Right atrium auricular region (tissue), 2 donors: ENCODE results near the gene NMB. TPM values are rescaled to one million over a fixed set of nuclear protein-coding genes. Genes with fewer than 3 reads are reported as not detected.

Source experiments
- DNase-seq: peaks from one replicate; pipeline ENCODE4 v3.0.0-alpha.2; 2019; ENCODE audit warnings: low spot score
- H3K27ac ChIP-seq, 2 donors: fragments of 200-600 bp; sonication (generic); 1 replicate in 1 of 2; 2 replicates in 1 of 2; pipeline ENCODE4 v1.5.1; 2016 to 2019
- H3K27me3 ChIP-seq, 2 donors: fragments of 200-600 bp; sonication (generic); one replicate each; pipeline versions ENCODE4 v1.5.1 to v1.6.0; 2017 to 2019
- H3K36me3 ChIP-seq: fragments of 200-600 bp; sonication (generic); one replicate; pipeline ENCODE4 v1.5.1; 2016
- H3K4me1 ChIP-seq, 2 donors: fragments of 200-600 bp; sonication (generic); one replicate each; pipeline versions ENCODE4 v1.5.1 to v1.6.0; 2017 to 2019
- H3K4me3 ChIP-seq, 2 donors: fragments of 200-600 bp; sonication (generic); 1 replicate in 1 of 2; 2 replicates in 1 of 2; pipeline ENCODE4 v1.5.1; 2017 to 2019; ENCODE audit warnings: mild to moderate bottlenecking in 1 of 2, moderate library complexity in 1 of 2
- H3K9me3 ChIP-seq, 2 donors: fragments of 200-600 bp; sonication (generic); one replicate each; pipeline ENCODE4 v1.5.1; 2019
- total RNA-seq, 2 donors: library from RNA; depleted of rRNA; stranded (reverse); fragments of >200 nt; gene quantifications; one replicate each; pipeline ENCODE4 v1.1.0, GENCODE V29; 2016
- TF ChIP-seq, protein P1 (sequence below), 2 donors: fragments of 200-600 bp; sonication (generic); IDR thresholded peaks; one replicate each; pipeline ENCODE4 v1.5.1; 2019; ENCODE audit warnings: antibody characterized with exemption in 2 of 2

The NMB gene
- total RNA-seq, 2 donors from 2014 or later = 1.0 to 6.3 TPM

DNA sequence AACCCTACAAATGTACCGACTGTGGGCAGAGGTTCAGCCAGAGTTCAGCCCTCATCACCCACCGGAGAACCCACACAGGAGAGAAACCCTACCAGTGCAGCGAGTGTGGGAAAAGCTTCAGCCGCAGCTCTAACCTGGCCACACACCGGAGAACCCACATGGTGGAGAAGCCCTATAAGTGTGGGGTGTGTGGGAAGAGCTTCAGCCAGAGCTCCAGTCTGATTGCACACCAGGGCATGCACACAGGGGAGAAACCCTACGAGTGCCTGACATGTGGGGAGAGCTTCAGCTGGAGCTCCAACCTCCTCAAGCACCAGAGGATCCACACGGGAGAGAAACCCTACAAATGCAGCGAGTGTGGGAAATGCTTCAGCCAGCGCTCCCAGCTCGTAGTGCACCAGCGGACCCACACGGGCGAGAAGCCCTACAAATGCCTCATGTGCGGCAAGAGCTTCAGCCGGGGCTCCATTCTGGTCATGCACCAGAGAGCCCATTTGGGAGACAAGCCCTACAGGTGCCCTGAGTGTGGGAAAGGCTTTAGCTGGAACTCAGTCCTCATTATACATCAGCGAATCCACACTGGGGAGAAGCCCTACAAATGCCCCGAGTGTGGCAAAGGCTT lies 36.5 kb downstream of the NMB start:
- Histone ChIP-seq H3K27me3 (no peaks in the 10 kb centered on the region), H3K36me3 (peaks cover 21% of the 10 kb centered on the region), H3K9me3 (peaks cover 4 to 22% of the 10 kb centered on the region in 2 donors), H3K27ac (no peak overlapping the region), H3K4me3 (no peak overlapping the region), H3K4me1 (peaks cover 0 to 2% of the 10 kb centered on the region in 2 donors)
- no peak for DNase-seq
- TF ChIP-seq, protein P1, sequence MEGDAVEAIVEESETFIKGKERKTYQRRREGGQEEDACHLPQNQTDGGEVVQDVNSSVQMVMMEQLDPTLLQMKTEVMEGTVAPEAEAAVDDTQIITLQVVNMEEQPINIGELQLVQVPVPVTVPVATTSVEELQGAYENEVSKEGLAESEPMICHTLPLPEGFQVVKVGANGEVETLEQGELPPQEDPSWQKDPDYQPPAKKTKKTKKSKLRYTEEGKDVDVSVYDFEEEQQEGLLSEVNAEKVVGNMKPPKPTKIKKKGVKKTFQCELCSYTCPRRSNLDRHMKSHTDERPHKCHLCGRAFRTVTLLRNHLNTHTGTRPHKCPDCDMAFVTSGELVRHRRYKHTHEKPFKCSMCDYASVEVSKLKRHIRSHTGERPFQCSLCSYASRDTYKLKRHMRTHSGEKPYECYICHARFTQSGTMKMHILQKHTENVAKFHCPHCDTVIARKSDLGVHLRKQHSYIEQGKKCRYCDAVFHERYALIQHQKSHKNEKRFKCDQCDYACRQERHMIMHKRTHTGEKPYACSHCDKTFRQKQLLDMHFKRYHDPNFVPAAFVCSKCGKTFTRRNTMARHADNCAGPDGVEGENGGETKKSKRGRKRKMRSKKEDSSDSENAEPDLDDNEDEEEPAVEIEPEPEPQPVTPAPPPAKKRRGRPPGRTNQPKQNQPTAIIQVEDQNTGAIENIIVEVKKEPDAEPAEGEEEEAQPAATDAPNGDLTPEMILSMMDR (IDR thresholded peaks at IDR 0.05) = no peak

DNA sequence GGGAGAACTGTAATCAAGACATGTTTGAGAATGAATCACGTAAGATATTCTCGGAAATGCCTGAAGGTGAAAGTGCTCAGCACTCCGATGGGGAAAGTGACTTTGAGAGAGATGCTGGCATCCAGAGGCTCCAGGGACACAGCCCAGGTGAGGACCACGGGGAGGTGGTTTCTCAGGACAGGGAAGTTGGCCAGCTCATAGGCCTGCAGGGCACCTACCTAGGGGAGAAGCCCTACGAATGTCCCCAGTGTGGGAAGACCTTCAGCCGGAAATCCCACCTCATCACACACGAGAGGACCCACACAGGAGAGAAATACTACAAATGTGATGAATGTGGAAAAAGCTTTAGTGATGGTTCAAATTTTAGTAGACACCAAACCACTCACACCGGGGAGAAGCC lies 37.4 kb downstream of the NMB start:
- Histone ChIP-seq H3K27me3 (no peaks in the 10 kb centered on the region), H3K4me1 (peaks cover 0 to 7% of the 10 kb centered on the region in 2 donors), H3K27ac (no peak overlapping the region), H3K36me3 (peaks cover 21% of the 10 kb centered on the region), H3K9me3 (peaks cover 4 to 22% of the 10 kb centered on the region in 2 donors), H3K4me3 (no peak overlapping the region)
- TF ChIP-seq, protein P1 (IDR thresholded peaks at IDR 0.05) = no peak
- no peak for DNase-seq

DNA sequence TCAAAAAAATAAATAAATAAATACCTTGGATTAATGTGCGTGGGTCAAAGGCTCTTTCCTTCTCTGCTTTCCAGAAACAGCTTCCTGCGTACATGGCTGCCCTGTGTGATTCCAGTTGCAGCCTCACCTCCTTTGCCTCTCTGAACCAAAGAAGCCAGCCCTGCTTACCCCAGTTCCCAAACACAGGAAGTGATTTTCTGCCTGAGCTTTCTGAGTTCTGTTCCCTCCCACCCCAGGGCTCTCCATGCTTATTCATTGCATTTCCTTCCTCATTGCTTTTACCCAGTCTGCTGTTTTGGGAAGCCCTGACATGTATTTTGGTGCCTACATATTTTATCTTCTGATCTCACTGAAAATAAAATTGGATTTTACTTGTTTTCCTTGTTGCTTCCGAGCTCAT lies 41.8 kb downstream of the NMB start:
- no peak for DNase-seq
- H3K27ac ChIP-seq = no peak overlapping the region
- TF ChIP-seq, protein P1 (IDR thresholded peaks at IDR 0.05) = no peak
- no peak overlapping the region for H3K4me3 ChIP-seq
- H3K27me3 ChIP-seq = no peaks in the 10 kb centered on the region
- peaks cover 0 to 7% of the 10 kb centered on the region in 2 donors for H3K4me1 ChIP-seq
- peaks cover 0 to 13% of the 10 kb centered on the region in 2 donors for H3K9me3 ChIP-seq
- peaks cover 8% of the 10 kb centered on the region for H3K36me3 ChIP-seq

DNA sequence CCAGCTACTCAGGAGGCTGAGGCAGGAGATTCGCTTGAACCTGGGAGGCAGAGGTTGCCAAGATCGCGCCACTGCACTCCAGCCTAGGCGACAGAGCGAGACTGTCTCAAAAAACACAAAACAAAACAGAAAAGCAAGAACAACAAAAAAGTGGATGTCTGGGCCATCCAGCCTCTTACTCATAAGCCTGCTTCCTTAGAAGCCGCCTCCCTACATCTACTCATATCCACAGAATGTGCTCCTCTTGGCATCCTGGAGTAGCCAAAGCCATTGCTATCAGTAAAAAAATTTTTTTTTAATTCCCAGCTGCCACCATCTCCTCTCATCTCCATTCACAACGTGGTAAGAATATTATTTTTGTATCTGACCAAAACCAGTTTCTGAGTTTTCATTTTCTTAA lies 46.4 kb downstream of the NMB start:
- TF ChIP-seq, protein P1 (IDR thresholded peaks at IDR 0.05) = no peak
- Histone ChIP-seq H3K4me3 (no peak overlapping the region), H3K4me1 (peaks cover 0 to 12% of the 10 kb centered on the region in 2 donors), H3K9me3 (no peaks in the 10 kb centered on the region), H3K27ac (no peak overlapping the region), H3K36me3 (no peaks in the 10 kb centered on the region), H3K27me3 (no peaks in the 10 kb centered on the region)
- no peak for DNase-seq

DNA sequence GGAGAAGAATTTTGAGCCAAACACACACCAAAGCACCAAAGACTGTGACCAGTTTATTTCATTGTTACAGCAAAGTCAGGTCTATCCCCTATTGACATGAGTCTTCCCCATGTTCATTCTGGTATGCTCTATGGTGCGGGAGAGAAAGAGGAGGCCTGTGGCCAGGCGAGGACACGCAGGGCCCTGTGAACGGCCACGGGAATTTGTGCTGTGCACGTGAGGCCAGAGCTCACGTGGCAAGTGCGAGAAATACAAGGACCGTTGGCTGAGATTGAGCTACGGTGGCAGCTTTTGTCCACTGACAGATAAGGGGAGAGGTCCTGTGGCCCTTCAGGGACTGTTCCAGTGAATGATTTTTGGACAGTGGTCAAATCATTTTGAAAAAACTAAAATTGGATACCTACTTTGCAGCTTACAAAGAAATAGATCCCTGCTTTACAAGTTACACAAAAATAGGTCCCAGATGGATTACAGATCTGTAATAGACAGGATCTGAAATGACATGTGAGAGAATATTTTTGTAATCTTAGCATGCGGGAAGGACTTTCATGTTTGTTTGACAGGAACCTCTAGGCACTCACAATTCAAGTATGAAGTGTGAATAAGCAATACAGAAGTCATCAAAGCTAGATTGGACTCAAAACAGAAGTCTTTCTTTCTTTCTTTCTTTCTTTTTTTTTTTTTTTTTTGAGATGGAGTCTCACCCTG lies 48.0 kb downstream of the NMB start:
- no peaks in the 10 kb centered on the region for H3K36me3 ChIP-seq
- H3K27ac ChIP-seq = peak overlapping the region; percentile 22 to 40
- H3K4me3 ChIP-seq = no peak overlapping the region
- no peaks in the 10 kb centered on the region for H3K9me3 ChIP-seq
- no peak for DNase-seq
- H3K4me1 ChIP-seq = peaks cover 0 to 6% of the 10 kb centered on the region in 2 donors
- no peaks in the 10 kb centered on the region for H3K27me3 ChIP-seq
- TF ChIP-seq, protein P1 (IDR thresholded peaks at IDR 0.05) = no peak
